ENCODE measurements around the gene OR4D9.

GRCh38 chr11:59523541-59523940 is 12.2 kb downstream of the OR4D9 start:
- no peak for TF ChIP-seq REST (IDR thresholded peaks at IDR 0.05; ENCODE audit: low read depth, low read length)
- no peak for TF ChIP-seq CTCF (IDR thresholded peaks at IDR 0.05)
- TF ChIP-seq SIN3A (IDR thresholded peaks at IDR 0.05; ENCODE audit: borderline replicate concordance, low read depth, low read length), result no peak
- no peak for TF ChIP-seq FOXJ3 (CRISPR knock-in tag; IDR thresholded peaks at IDR 0.05)
- no peak for TF ChIP-seq MXI1 (IDR thresholded peaks at IDR 0.05; ENCODE audit: low read depth, low read length)
- no peak for TF ChIP-seq RFX5 (IDR thresholded peaks at IDR 0.05; ENCODE audit: low read length)
- no peak for TF ChIP-seq POLR2AphosphoS5 (IDR thresholded peaks at IDR 0.05; ENCODE audit: low read depth, low read length)
- no peak for TF ChIP-seq GABPA (IDR thresholded peaks at IDR 0.05; ENCODE audit: low read depth)
